Left kidney (tissue), 2 donors: Measurements from ENCODE around the gene PCNX1. TPM values are rescaled to one million over a fixed set of nuclear protein-coding genes. Genes with fewer than 3 reads are reported as not detected.
"Not testable (repeated sequence)": the region's sequence is repeated elsewhere in the genome, so short reads cannot be mapped to it uniquely, and the experiment has no call there.

Source experiments
- DNase-seq: peaks from one replicate; pipeline ENCODE4 v3.0.0-alpha.2; 2013
- polyA plus RNA-seq: library from polyadenylated mRNA; unstranded; fragments of 120-200 nt; gene quantifications from one replicate; pipeline ENCODE4 v1.2.1, GENCODE V29; 2013; ENCODE audit not compliant: insufficient read length

The PCNX1 gene
- polyA plus RNA-seq, 1 donor: 55.4 TPM

GRCh38 chr14:71011479-71011878 is 104.2 kb downstream of the PCNX1 start:
- DNase-seq: no peak

- DNase-seq: no peak
These were observed 105.6 kb downstream of the PCNX1 start for GRCh38 chr14:71012888-71013287.

DNA sequence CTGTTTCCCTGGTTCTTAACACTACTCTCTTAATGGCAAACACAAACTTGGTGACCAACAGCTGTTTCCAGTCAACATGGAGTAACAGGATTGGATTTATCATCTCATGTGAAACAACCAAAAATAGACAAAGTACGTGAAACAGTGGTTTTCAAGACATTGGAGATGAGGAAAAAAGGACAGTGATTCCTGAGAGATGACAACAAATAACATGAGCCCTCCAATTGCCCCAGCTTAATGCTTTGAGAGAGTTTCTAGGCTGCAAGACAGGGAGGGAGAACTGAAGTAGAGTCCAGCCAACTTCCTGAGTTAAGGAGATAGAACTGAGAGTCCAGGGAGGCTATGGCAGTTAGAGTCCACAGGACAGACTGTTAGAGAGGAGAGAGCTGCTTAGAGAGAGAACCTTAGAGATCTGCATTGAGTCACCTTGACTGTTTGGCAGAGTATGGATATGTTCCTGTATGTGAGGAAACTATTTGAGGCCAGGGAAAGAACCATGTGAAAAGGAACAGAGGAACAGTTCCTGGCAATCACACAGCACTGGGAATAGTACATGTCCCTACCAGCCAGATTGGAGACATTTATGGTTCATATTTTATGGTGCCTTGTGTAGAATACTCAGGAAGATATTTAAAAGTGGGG is 106.4 kb downstream of the PCNX1 start:
- DNase-seq: no peak

DNA sequence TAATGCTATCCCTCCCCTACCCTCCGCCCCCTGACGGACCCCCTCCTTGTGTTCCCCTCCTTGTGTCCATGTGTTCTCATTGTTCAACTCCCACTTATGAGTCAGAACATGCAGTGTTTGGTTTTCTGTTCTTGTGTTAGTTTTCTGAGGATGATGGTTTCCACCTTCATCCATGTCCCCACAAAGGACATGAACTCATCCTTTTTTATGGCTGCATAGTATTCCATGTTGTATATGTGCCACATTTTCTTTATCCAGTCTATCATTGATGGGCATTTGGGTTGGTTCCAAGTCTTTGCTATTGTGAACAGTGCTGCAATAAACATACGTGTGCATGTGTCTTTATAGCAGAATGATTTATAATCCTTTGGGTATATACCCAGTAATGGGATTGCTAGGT is 112.7 kb downstream of the PCNX1 start:
- not testable (repeated sequence) for DNase-seq

DNA sequence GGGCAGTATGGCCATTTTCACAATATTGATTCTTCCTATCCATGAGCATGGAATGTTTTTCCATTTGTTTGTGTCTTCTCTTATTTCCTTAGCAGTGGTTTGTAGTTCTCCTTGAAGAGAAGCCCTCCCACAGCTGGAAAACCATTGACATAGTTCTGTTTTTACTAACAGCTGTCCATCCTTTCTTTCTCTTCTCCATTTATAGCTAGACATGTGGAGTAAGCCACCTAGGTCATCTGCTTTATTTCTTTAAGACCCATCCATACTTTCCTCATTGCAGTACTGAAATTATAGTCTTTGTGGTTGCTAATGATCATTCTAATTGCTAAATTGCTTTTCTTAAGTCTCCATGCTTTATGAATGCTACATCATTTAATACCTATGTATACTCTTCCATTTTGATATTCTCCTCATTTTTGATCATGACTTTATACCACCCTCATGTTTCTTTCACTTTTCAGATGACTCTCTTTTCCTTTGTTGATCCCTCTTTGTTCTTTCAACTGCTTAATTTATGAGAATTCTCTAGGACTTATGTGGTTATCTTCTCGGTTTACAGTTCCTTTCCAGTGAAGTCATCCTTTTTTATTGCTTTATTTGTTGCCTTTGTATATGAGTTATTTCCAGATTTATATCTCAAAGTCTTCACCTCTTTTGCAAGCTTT is 114.2 kb downstream of the PCNX1 start:
- DNase-seq: no peak

DNA sequence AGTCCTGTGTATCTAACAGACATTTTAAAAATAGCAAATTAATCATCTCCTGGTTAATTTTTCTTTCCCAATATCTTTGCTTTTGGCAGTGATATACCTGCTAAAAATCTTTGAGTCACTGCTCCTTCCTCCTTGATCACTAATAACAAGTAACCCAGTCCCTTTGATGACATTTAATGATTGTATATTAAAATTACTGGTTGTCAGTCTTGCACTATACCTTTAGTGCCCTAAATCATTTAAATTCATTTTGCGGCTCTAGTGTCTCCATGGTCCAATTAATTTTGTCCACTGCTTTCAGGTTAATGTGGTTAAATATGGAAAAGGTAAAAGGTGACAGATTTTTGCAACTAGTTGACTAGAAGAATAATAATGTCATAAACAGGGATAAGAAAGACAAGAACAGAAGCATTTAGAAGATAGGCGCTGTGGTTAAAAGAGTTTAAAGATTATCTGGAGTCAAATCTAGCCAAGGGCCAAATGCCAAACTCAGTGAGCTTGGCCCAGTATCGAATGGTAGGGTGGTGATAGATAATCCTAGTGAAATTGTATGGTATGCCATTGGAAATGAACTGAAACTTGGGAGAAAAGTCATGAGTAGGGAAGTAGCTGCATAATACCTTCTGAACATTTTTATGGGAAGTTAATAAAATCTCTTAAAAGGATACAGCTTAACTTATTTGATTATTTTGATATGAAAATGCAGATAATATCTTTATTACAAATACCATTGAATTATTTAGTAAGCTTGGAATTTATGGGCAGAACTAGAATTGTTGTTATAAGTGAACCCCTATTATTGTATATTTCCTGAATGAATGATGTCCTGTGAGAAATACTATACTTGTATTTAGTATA is 115.0 kb downstream of the PCNX1 start:
- DNase-seq: no peak

GRCh38 chr14:71022939-71023338 is 115.7 kb downstream of the PCNX1 start:
- no peak for DNase-seq

- DNase-seq: no peak
These were observed 122.0 kb downstream of the PCNX1 start for GRCh38 chr14:71029236-71029781.

GRCh38 chr14:71031000-71031399 is 123.7 kb downstream of the PCNX1 start:
- no peak for DNase-seq

DNA sequence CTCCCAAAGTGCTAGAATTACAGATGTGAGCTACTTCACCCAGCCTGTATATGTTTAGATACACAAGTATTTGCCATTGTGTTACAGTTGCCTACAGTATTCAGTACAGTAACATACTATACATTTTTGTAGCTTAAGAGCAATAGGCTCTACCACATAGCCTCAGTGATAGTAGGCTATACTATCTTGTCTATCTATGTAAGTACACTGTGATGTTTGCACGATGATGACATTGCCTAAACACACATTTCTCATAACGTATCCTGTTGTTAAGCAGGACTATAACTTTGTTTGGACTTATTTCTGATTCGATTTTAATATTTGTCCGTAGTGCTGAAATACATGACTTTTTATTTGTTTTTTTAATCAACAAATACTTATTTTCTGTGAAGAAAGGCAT is 129.2 kb downstream of the PCNX1 start:
- DNase-seq: no peak

DNA sequence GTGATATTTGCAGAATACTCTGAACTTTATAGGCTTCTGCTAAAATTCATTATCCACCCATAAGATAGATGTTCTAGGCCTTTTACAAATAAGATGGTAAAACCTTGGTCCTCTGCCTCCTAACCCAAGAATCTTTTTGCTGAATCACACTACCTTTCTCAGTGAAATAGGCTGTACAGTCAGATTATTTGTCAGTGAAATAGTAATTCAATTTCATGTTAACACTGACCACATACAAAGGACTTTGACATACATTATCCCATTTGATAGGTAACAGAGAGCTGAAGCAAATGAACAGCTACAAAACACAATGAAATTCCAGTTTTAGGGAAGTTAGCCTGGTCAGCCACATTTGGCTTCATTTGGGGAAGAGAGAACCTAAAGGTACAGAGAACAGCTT is 141.1 kb downstream of the PCNX1 start:
- no peak for DNase-seq

GRCh38 chr14:71049435-71050133 is 142.3 kb downstream of the PCNX1 start:
- DNase-seq: no peak

GRCh38 chr14:71050227-71050823 is 143.1 kb downstream of the PCNX1 start:
- DNase-seq: no peak

- DNase-seq: no peak
These were observed 147.4 kb downstream of the PCNX1 start for GRCh38 chr14:71054706-71055105.

DNA sequence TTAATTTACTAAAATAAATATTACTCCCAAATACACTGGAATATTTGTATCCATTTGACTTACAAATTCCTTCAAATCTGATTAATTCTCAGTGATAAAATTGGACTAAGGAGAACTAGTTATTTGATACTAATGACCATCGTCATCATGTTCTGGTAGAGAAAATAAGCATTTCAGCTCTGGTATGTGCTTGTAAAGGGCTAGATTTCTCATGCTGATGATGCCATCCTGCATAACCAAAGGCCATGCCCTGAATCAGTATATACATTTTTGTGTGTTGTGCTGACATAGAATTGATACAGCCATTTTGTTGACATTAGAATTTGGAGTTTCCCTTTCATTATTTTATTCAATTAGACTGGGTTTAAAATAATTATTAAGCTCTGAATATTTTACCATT is 148.9 kb downstream of the PCNX1 start:
- DNase-seq: no peak

GRCh38 chr14:71060274-71060673 is 153.0 kb downstream of the PCNX1 start:
- DNase-seq: no peak

DNA sequence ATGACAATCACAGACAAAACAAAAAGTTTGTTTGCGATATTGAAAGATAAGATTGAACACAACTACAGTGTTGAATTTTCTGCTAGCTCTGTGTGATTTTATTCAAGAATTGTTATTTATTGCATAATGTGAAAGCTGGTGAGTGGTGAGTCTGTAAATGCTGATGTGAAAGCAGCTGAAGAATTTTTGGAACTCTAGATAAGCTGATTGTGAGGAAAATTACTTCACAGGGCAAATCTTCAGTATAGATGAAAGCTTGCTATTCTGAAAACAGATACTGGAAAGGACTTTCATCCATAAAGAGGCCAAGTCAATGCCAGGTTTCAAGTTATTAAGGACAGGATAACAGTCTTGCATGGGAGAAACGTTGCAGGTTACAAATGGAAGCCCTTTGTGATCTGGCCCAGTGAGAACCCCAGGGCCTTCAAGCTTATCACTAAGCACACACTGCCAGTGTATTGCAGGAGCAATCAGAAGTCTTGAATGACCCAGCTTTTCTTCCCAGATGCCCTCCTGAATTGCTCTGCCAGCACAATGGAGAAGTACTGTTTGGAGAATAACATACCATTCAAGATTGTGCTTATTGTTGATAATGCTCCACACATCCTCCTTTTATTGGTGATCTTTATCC is 153.7 kb downstream of the PCNX1 start:
- no peak for DNase-seq

DNA sequence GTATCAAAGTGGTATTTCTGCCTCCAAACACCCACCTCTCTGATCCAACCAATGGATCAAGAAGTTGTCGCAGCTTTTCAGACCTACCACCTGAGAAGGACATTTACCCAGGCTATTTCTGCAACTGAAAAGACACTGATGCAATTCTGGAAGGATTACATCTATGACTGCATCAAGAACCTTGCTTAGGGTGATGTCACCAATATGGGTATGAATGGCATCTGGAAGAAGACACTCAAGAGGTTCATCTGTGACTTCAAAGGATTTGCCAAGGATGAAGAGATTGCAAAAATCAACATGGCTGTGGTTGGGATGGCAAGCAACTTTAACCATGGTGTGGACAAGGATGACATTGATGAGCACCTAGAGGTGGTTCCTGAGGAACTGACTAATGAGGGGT is 154.2 kb downstream of the PCNX1 start:
- no peak for DNase-seq

GRCh38 chr14:71062581-71063303 is 155.5 kb downstream of the PCNX1 start:
- DNase-seq: no peak

DNA sequence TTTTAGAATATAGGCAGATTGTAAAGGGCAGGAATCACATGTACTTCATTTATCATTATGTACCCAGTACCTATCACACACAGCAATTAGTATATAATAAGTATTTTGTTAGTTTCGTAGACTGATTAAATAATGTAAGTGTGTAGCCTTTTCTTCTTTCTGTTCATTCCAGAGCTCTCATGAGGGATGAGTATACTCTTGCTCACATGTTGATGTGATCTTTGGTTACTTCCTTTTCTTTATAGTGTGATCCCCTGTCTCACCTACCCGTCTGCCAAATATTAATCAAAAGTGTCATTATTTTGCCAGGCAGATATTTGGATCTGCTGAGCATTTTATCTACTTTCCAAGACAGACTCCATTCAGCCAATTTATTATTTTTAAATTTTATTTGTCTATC is 156.1 kb downstream of the PCNX1 start:
- no peak for DNase-seq

- not testable (repeated sequence) for DNase-seq
These were observed 157.5 kb downstream of the PCNX1 start for GRCh38 chr14:71064747-71065146.
